AG04449 (cell line): Measurements from ENCODE around the gene SHOC2.

ENCODE experiments used
- CTCF ChIA-PET: fragments of 350-600 bp; formaldehyde crosslinking; extraction: SDS; loops from one replicate; lab custom pipeline; 2021; ENCODE audit warnings: antibody characterized with exemption; lab: Yijun Ruan, JAX
- POLR2A ChIA-PET: fragments of 400-600, 350-600 bp; formaldehyde crosslinking; extraction: SDS; loops from one replicate; lab custom pipeline; 2020; ENCODE audit warnings: antibody characterized with exemption, inconsistent platforms; lab: Yijun Ruan, JAX
- DNase-seq: peaks from one replicate; pipeline ENCODE4 v3.0.0-alpha.2; 2010; ENCODE audit warnings: low read depth, low spot score
- H3K4me3 ChIP-seq: 2 replicates; pipeline ENCODE4 v1.5.1; 2011; ENCODE audit warnings: low read depth, mild to moderate bottlenecking, control low read depth, low read length
- TF ChIP-seq, protein P1 (sequence below): IDR thresholded peaks from one replicate; pipeline ENCODE4 v1.5.1; 2011; ENCODE audit warnings: mild to moderate bottlenecking, moderate library complexity, low read length, control low read depth, inconsistent platforms; ENCODE audit not compliant: insufficient read depth; ENCODE audit errors: missing control alignments

The SHOC2 gene

DNA sequence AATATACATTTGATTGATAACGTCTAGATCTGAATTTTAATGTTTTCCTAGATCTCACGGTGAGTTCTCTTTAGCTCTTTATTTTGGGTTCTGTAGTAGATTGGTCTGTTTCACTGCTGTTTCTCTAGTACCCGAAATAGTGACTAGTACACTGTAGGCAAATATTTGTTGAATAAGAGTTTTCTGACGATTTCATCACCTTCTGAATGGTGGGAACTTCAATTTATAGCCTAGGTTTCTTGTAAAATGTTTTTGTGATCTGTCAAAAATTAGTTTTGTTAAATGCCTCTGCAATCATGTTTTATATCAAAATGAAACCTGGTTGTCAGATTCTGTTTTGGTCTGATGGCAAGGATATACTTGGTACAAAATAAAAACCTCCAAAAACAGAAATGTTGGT lies 37.5 kb upstream of the SHOC2 start:
- CTCF ChIA-PET: interaction anchor here (0.9 to 1.8 kb wide), 6 partner anchors 10 to 273 kb away, joined by 3 to 10 read pairs (median 4); no protein-coding TSS in a partner anchor
- DNase-seq: no peak
- TF ChIP-seq, protein P1, sequence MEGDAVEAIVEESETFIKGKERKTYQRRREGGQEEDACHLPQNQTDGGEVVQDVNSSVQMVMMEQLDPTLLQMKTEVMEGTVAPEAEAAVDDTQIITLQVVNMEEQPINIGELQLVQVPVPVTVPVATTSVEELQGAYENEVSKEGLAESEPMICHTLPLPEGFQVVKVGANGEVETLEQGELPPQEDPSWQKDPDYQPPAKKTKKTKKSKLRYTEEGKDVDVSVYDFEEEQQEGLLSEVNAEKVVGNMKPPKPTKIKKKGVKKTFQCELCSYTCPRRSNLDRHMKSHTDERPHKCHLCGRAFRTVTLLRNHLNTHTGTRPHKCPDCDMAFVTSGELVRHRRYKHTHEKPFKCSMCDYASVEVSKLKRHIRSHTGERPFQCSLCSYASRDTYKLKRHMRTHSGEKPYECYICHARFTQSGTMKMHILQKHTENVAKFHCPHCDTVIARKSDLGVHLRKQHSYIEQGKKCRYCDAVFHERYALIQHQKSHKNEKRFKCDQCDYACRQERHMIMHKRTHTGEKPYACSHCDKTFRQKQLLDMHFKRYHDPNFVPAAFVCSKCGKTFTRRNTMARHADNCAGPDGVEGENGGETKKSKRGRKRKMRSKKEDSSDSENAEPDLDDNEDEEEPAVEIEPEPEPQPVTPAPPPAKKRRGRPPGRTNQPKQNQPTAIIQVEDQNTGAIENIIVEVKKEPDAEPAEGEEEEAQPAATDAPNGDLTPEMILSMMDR: no peak
- POLR2A ChIA-PET: no interaction called here
- H3K4me3 ChIP-seq: no peak overlapping the region

DNA sequence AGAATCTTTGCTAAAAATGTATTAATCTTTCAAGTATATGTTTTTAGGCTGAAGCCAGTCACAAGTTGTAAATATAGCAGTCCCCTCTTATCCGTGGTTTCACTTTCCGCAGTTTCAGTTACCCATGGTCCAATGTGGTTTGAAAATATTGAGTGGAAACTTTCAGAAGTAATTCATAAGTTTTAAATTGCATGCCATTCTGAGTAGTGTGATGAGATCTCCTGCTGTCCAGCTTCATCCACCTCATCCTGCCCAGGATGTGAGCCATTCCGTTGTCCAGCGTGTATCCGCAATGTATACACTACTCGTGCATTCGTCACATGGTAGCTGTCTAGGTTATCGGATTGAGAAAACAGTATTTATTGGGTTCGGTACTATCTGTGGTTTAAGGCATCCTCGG lies 35.5 kb upstream of the SHOC2 start:
- ChIA-PET POLR2A (no interaction called here), CTCF (interaction anchor here (0.7 to 1.7 kb wide), 3 partner anchors 11 to 12 kb away, joined by 3 to 6 read pairs (median 3); no protein-coding TSS in a partner anchor)
- DNase-seq: no peak
- TF ChIP-seq, protein P1: no peak
- H3K4me3 ChIP-seq: no peak overlapping the region

DNA sequence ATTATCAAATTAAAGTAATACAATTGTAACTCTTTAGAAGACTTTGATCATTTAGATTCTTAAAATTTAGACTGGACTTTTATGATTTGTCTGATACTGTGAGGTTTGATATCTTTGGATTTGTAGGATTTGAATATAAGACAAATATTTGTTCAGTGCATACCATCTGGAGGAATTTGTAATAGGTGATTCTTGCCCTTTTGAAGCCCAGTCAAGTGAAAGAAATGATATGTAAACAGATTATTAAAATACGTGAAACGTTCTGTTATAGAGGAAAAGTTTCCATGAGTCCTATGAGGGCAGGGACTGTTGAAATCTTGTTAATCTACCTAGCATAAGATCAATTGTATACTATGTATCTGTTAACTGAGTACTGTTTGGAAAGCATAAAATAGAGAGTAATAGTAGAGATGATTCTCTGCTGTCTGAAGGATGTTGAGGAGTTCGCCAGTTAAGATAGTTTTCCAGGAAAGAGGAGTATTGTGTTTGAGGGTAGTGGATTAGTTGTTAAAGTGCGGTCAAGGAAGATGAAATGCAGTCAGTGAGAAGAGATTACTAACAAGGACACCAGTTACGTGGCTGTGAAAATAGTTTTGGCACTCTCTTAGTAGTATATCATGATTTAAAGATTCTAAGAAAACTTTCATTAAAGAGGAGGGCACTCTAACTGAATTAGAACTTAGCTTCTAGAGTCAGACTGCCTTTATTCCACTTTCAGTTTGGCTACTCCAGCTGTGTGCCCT lies 33.3 kb upstream of the SHOC2 start:
- DNase-seq: no peak
- CTCF ChIA-PET: interaction anchor here (1.1 to 2.4 kb wide), 4 partner anchors 11 to 140 kb away, joined by 3 to 15 read pairs (median 6); no protein-coding TSS in a partner anchor
- POLR2A ChIA-PET: interaction anchor here (1.3 kb wide), 1 partner anchor 15 kb away, joined by 4 read pairs; the partner anchor contains the start of gene PDCD4

DNA sequence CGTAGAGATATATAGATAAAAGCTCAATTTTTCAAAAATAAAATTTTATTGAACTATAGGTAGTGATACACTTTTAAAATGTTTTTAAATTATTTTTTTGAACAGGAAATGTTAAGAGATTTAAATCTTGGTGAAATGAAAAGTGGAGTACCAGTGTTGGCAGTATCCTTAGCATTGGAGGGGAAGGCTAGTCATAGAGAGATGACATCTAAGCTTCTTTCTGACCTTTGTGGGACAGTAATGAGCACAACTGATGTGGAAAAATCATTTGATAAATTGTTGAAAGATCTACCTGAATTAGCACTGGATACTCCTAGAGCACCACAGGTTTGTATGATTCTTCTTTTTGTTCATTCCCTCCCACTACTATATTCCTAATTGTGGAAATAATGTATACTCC lies 31.8 kb upstream of the SHOC2 start:
- ChIA-PET POLR2A (interaction anchor here (1.3 kb wide), 1 partner anchor 16 kb away, joined by 4 read pairs; the partner anchor contains the start of gene PDCD4), CTCF (interaction anchor here (0.9 to 2.4 kb wide), 7 partner anchors 10 to 277 kb away, joined by 3 to 15 read pairs (median 4); no protein-coding TSS in a partner anchor)
- no peak for DNase-seq
- H3K4me3 ChIP-seq: no peak overlapping the region
- TF ChIP-seq, protein P1: no peak

More for the DNA sequence above, 33.3 kb upstream of the SHOC2 start:
- TF ChIP-seq, protein P1: no peak
- no peak overlapping the region for H3K4me3 ChIP-seq

DNA sequence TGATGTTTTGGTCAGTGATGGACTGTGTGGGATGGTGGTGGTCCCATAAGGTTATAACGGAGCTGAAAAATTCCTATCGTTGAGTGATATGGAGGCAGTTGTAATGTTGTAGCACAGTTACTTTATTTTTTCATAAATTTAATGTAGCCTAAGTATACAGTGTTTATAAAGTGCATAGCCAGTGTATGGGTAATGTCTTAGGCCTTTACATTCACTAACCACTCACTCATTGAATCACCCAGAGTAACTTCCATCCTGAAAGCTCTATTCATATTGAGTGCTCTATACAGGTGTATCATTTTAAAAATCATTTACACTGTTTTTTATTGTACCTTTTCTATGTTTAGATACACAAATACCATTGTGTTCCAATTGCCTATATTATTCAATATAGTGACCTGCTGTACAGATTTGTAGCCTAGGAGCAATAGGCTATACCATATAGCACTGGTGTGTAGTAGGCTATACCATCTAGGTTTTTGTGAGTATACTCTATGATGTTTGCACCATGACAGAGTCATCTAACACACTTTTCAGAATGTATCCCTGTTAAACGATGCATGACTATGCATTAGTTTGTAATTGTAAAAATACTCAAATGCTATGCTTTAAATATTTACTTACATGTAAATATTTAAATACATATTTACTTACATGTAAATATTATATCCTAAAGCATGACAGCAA lies 26.7 kb upstream of the SHOC2 start:
- POLR2A ChIA-PET: no interaction called here
- CTCF ChIA-PET: interaction anchor here (1.2 to 6.6 kb wide), 13 partner anchors 11 to 288 kb away, joined by 3 to 56 read pairs (median 8); no protein-coding TSS in a partner anchor
- no peak overlapping the region for H3K4me3 ChIP-seq
- DNase-seq: no peak
- TF ChIP-seq, protein P1: no peak
